Panc1 (cell line): ENCODE data around the gene MAPKAP1.

Experiments
- CTCF ChIP-seq: fragments of 450-650 bp; IDR thresholded peaks from 2 replicates; pipeline ENCODE4 v1.5.1; 2017; ENCODE audit warnings: mild to moderate bottlenecking
- POLR2AphosphoS5 ChIP-seq: IDR thresholded peaks from 2 replicates; pipeline ENCODE4 v1.6.1; 2012; ENCODE audit warnings: mild to moderate bottlenecking, low read depth, low read length, moderate library complexity
- REST ChIP-seq, 2 experiments: IDR thresholded peaks; 2 replicates each; pipeline ENCODE4 v1.6.1; 2011 to 2012; ENCODE audit warnings: low read depth in 2 of 2, control low read depth in 1 of 2, low read length in 1 of 2, mild to moderate bottlenecking in 1 of 2, moderate library complexity in 1 of 2; ENCODE audit not compliant: insufficient read depth in 1 of 2
- SIN3A ChIP-seq: IDR thresholded peaks from 2 replicates; pipeline ENCODE4 v1.6.1; 2012; ENCODE audit warnings: low read depth, mild to moderate bottlenecking, low read length, moderate library complexity, borderline replicate concordance; ENCODE audit not compliant: insufficient read depth
- TCF7L2 ChIP-seq: IDR thresholded peaks from 2 replicates; pipeline ENCODE4 v1.6.1; 2011; ENCODE audit warnings: mild to moderate bottlenecking, low read depth, low read length, inconsistent platforms

- TF ChIP-seq CTCF: no peak
- TF ChIP-seq POLR2AphosphoS5: no peak
- TF ChIP-seq REST (IDR thresholded peaks at IDR 0.05; ENCODE audit: insufficient read depth in 1 of 2, low read depth in 2 of 2, low read length in 1 of 2): no peak
- TF ChIP-seq SIN3A: no peak
- no peak for TF ChIP-seq TCF7L2
Observed at GRCh38 chr9:125507226-125507625, 199.8 kb downstream of the MAPKAP1 start.
